HCT116 (cell line): ENCODE data around the gene PPHLN1. TPM values are rescaled to one million over a fixed set of nuclear protein-coding genes. Genes with fewer than 3 reads are reported as not detected.

Source experiments
- ATAC-seq: fragments of 200-7000 bp; cut with Tn5 transposase; 2 replicates; pipeline ENCODE4 v1.9.1; 2020; ENCODE audit warnings: mild to moderate bottlenecking, moderate library complexity
- BruUV-seq: library from RNA; stranded (reverse); fragments of 400-500 nt; replicated peaks from 2 replicates; lab custom pipeline; 2021; lab: Mats Ljungman, UMichigan
- CTCF ChIA-PET: fragments of 300-600 bp; sonication (Branson Sonifier 250); formaldehyde crosslinking; loops from one replicate; lab custom pipeline; 2021; ENCODE audit warnings: antibody characterized with exemption; lab: Charles Lee
- POLR2A ChIA-PET: fragments of 300-600, 350-600 bp; sonication (Branson Sonifier 250); formaldehyde crosslinking; loops from one replicate; lab custom pipeline; 2021; ENCODE audit warnings: antibody characterized with exemption; lab: Charles Lee
- RAD21 ChIA-PET, 2 experiments: fragments of 300-600 bp; sonication (Branson Sonifier 250); formaldehyde crosslinking; loops; one replicate each; lab custom pipeline; 2023; ENCODE audit warnings: low total read pairs in 2 of 2; ENCODE audit not compliant: uncharacterized antibody in 2 of 2, unreplicated experiment in 2 of 2, low non-redundant PET in 1 of 2; lab: Charles Lee
- DNase-seq: peaks from one replicate; pipeline ENCODE4 v3.0.0-alpha.2; 2010; ENCODE audit warnings: low read depth, low spot score
- H2AFZ ChIP-seq: fragments of 200-600 bp; shearing (Covaris generic), sonication (generic); 2 replicates; pipeline ENCODE4 v1.6.1; 2017; ENCODE audit warnings: low read depth, mixed run types, mixed read lengths, antibody characterized with exemption, low read length; ENCODE audit not compliant: poor library complexity, severe bottlenecking
- H3K27ac ChIP-seq: 2 replicates; pipeline ENCODE4 v1.5.1; 2012; ENCODE audit warnings: low read depth, low read length
- H3K27me3 ChIP-seq: fragments of 200-600 bp; sonication (generic); 2 replicates; pipeline ENCODE4 v1.6.1; 2016; ENCODE audit warnings: mixed run types, low read length, mixed read lengths; ENCODE audit not compliant: insufficient read depth
- H3K36me3 ChIP-seq, 2 experiments: fragments of 200-500 bp in 1 of 2; fragments of 200-600 bp in 1 of 2; sonication (Bioruptor generic) in 1 of 2; sonication (generic) in 1 of 2; 2 replicates each; pipeline versions ENCODE4 v1.5.1 to v1.6.1; 2014 to 2016; ENCODE audit warnings: low read length in 2 of 2, inconsistent platforms in 1 of 2, mixed read lengths in 1 of 2, mixed run types in 1 of 2; ENCODE audit not compliant: insufficient read depth in 2 of 2, control insufficient read depth in 1 of 2
- H3K4me1 ChIP-seq, 2 experiments: fragments of 200-600 bp in 1 of 2; sonication (generic) in 1 of 2; 2 replicates each; pipeline versions ENCODE4 v1.5.1 to v1.6.1; 2012 to 2017; ENCODE audit warnings: low read length in 2 of 2, inconsistent platforms in 1 of 2, mild to moderate bottlenecking in 1 of 2, mixed read lengths in 1 of 2, mixed run types in 1 of 2, moderate library complexity in 1 of 2; ENCODE audit not compliant: insufficient read depth in 2 of 2, control insufficient read depth in 1 of 2
- H3K4me2 ChIP-seq: fragments of 200-600 bp; sonication (generic); 2 replicates; pipeline ENCODE4 v1.6.1; 2017; ENCODE audit warnings: mixed run types, low read length, mixed read lengths
- H3K4me3 ChIP-seq, 2 experiments: fragments of 200-600 bp in 1 of 2; sonication (generic) in 1 of 2; replicated peaks in 1 of 2; 2 replicates each; pipeline ENCODE4 v1.5.1; 2011 to 2016; ENCODE audit warnings: low read length in 2 of 2, control low read depth in 1 of 2, low read depth in 1 of 2, mild to moderate bottlenecking in 1 of 2, mixed read lengths in 1 of 2, mixed run types in 1 of 2
- H3K79me2 ChIP-seq: fragments of 200-600 bp; sonication (generic); 2 replicates; pipeline ENCODE4 v1.6.1; 2017; ENCODE audit warnings: mild to moderate bottlenecking, mixed run types, low read length, moderate library complexity, mixed read lengths; ENCODE audit not compliant: insufficient read depth
- H3K9ac ChIP-seq: fragments of 200-600 bp; sonication (generic); 2 replicates; pipeline ENCODE4 v1.6.1; 2016; ENCODE audit warnings: low read length, mixed read lengths
- H3K9me2 ChIP-seq: fragments of 200-600 bp; sonication (generic), shearing (Covaris generic); 2 replicates; pipeline ENCODE4 v1.6.1; 2017; ENCODE audit warnings: mixed run types, mild to moderate bottlenecking, moderate library complexity; ENCODE audit not compliant: insufficient read depth
- H3K9me3 ChIP-seq, 2 experiments: fragments of 200-500 bp in 1 of 2; fragments of 200-600 bp in 1 of 2; sonication (Bioruptor generic) in 1 of 2; sonication (generic) in 1 of 2; 2 replicates each; pipeline ENCODE4 v1.6.1; 2014 to 2017; ENCODE audit warnings: low read length in 2 of 2, mixed read lengths in 2 of 2, inconsistent platforms in 1 of 2, low read depth in 1 of 2, mild to moderate bottlenecking in 1 of 2, mixed run types in 1 of 2, moderate library complexity in 1 of 2; ENCODE audit not compliant: control insufficient read depth in 1 of 2, insufficient read depth in 1 of 2
- H4K20me1 ChIP-seq: fragments of 200-600 bp; sonication (generic), shearing (Covaris generic); 2 replicates; pipeline ENCODE4 v1.6.1; 2017; ENCODE audit warnings: mixed run types, mild to moderate bottlenecking, moderate library complexity; ENCODE audit not compliant: insufficient read depth
- CBX3 ChIP-seq: IDR thresholded peaks from 2 replicates; pipeline ENCODE4 v1.6.1; 2012; ENCODE audit warnings: low read depth
- CEBPB ChIP-seq: IDR thresholded peaks from 2 replicates; pipeline ENCODE4 v1.6.1; 2012; ENCODE audit warnings: low read depth
- EZH2 ChIP-seq: fragments of 200-600 bp; sonication (generic); IDR thresholded peaks from 2 replicates; pipeline ENCODE4 v1.6.1; 2017; ENCODE audit warnings: antibody characterized with exemption, mixed run types
- FOSL1 ChIP-seq: IDR thresholded peaks from 2 replicates; pipeline ENCODE4 v1.6.1; 2012; ENCODE audit warnings: low read depth
- JUND ChIP-seq: IDR thresholded peaks from 2 replicates; pipeline ENCODE4 v1.6.1; 2012
- POLR2A ChIP-seq: IDR thresholded peaks from 2 replicates; pipeline ENCODE4 v1.7.0; 2011; ENCODE audit warnings: borderline replicate concordance; ENCODE audit not compliant: insufficient read depth, insufficient read length; ENCODE audit errors: extremely low read depth
- POLR2AphosphoS5 ChIP-seq: IDR thresholded peaks from 2 replicates; pipeline ENCODE4 v1.6.1; 2011; ENCODE audit warnings: mild to moderate bottlenecking, low read depth, low read length, moderate library complexity
- RAD21 ChIP-seq: IDR thresholded peaks from 2 replicates; pipeline ENCODE4 v1.6.1; 2012; ENCODE audit warnings: low read depth, mild to moderate bottlenecking
- SP1 ChIP-seq: IDR thresholded peaks from 2 replicates; pipeline ENCODE4 v1.6.1; 2012; ENCODE audit warnings: low read depth
- SRF ChIP-seq: IDR thresholded peaks from 2 replicates; pipeline ENCODE4 v1.6.1; 2012; ENCODE audit warnings: low read depth
- TCF7L2 ChIP-seq: IDR thresholded peaks from 2 replicates; pipeline ENCODE4 v1.7.0; 2011; ENCODE audit warnings: borderline replicate concordance, inconsistent platforms; ENCODE audit not compliant: insufficient read depth, insufficient read length; ENCODE audit errors: extremely low read depth
- YY1 ChIP-seq: IDR thresholded peaks from 2 replicates; pipeline ENCODE4 v1.6.1; 2011; ENCODE audit warnings: low read length, low read depth, moderate library complexity, mild to moderate bottlenecking; ENCODE audit not compliant: insufficient replicate concordance; ENCODE audit errors: extremely low read depth
- ZFX ChIP-seq: fragments of 450-650 bp; IDR thresholded peaks from 2 replicates; pipeline ENCODE4 v1.6.1; 2017
- intact Hi-C: fragments of 100-400 bp; cut with micrococcal nuclease; formaldehyde crosslinking; loops from 2 replicates; pipeline ENCODE4 v1.10.0; 2022
- total RNA-seq: library from RNA; stranded (reverse); gene quantifications from one replicate; pipeline ENCODE4 v1.2.1, GENCODE V29; 2021; ENCODE audit not compliant: unreplicated experiment
- TF ChIP-seq, protein P1 (sequence below): IDR thresholded peaks from 2 replicates; pipeline ENCODE4 v1.6.1; 2012
- TF ChIP-seq, protein P2 (sequence below), 3 experiments: fragments of 200-600 bp in 1 of 3; sonication (generic) in 1 of 3; IDR thresholded peaks in 2 of 3; conservative IDR thresholded peaks in 1 of 3; 2 replicates each; pipeline ENCODE4 v1.5.1; 2012 to 2017; ENCODE audit warnings: low read depth in 2 of 3, low read length in 2 of 3, antibody characterized with exemption in 1 of 3, borderline replicate concordance in 1 of 3, control low read depth in 1 of 3, mild to moderate bottlenecking in 1 of 3, mixed read lengths in 1 of 3, mixed run types in 1 of 3, moderate library complexity in 1 of 3; ENCODE audit not compliant: insufficient read depth in 1 of 3
- TF ChIP-seq, protein P3 (sequence below): IDR thresholded peaks from 2 replicates; pipeline ENCODE4 v1.6.1; 2011; ENCODE audit warnings: mild to moderate bottlenecking, low read length, moderate library complexity; ENCODE audit not compliant: insufficient replicate concordance; ENCODE audit errors: extremely low read depth
- TF ChIP-seq, protein P4 (sequence below): IDR thresholded peaks from 2 replicates; pipeline ENCODE4 v1.6.1; 2012

Gene PPHLN1
- total RNA-seq, 1 experiment from 2014 or later: 57.4 TPM

DNA sequence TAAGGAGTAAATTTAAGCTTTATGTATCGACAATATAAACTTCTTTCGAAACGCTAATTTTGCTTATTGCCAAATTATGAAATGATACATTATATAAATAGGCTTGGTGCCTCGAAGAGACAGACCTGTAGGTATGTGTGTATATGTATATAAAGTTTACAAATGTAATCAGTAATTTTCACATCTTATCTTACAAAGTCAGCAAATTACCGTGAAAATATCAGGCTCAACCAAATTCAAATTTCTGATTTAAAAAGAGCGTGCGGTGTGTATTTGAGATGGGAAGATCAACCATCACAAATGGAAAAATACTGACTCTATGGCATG, 678 bp upstream of the PPHLN1 start (continued):
- no peak for TF ChIP-seq YY1
- TF ChIP-seq POLR2A: no peak
- no peak for TF ChIP-seq EZH2

DNA sequence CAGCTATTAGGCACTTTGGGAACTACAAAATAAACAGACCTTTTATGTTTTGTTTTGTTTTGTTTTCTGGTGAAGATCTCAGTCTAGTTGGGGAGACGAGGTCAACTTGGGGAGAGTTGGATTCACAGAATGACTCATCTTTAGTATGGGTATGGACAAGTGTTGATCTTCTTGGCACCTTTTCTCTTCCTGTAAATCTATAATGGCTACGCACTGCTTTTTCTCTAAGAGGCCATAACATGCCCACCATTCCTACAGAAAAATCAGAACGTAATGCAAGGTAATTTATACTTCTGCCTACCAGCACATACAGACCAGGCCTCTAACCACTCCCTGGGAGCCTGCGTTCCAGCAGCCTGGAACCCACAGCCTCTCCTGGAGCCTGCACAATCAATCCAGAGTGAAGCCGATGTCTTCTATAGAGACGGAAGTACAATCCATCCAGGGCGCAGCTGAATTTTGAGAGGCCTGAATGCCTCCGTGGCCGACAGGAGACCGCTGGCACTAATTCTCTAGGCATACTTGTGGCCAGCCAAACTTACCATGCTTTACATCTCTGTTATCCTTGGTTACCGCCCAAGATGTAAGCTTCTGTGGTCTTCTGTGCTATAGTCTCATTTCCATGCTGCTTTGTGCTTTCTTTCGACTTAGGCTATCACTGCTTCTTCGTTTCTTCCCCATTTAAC, 717 bp downstream of the PPHLN1 start:
- Histone ChIP-seq H3K9me2 (no peaks in the 10 kb centered on the region), H3K4me2 (peak overlapping the region; percentile 80), H3K9ac (peak overlapping the region; percentile 75), H3K79me2 (peaks cover 74% of the 10 kb centered on the region), H2AFZ (no peak overlapping the region), H4K20me1 (no peaks in the 10 kb centered on the region; the same call in 1 of the 2 replicates), H3K27me3 (no peaks in the 10 kb centered on the region), H3K27ac (peak overlapping the region; percentile 53), H3K36me3 (peaks cover 2 to 6% of the 10 kb centered on the region in 2 experiments; a peak in 2 of 4 replicates), H3K4me1 (peaks cover 9 to 16% of the 10 kb centered on the region in 2 experiments; a peak in 3 of 4 replicates), H3K9me3 (no peaks in the 10 kb centered on the region), H3K4me3 (peak overlapping the region; percentile 69 to 92)
- intact Hi-C loops: loop anchor here (5.0 kb wide), 1 partner anchor 89 kb away; the partner anchor contains the start of gene YAF2
- ChIA-PET RAD21 (no interaction called here), POLR2A (no interaction called here), CTCF (no interaction called here)
- no peak for ATAC-seq
- BruUV-seq: no TSS peak
- DNase-seq: no peak
- TF ChIP-seq, protein P1, sequence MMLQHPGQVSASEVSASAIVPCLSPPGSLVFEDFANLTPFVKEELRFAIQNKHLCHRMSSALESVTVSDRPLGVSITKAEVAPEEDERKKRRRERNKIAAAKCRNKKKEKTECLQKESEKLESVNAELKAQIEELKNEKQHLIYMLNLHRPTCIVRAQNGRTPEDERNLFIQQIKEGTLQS: no peak
- TF ChIP-seq POLR2A: no peak
- no peak for TF ChIP-seq EZH2
- no peak for TF ChIP-seq SP1
- no peak for TF ChIP-seq JUND
- TF ChIP-seq CEBPB: no peak
- TF ChIP-seq, protein P2, sequence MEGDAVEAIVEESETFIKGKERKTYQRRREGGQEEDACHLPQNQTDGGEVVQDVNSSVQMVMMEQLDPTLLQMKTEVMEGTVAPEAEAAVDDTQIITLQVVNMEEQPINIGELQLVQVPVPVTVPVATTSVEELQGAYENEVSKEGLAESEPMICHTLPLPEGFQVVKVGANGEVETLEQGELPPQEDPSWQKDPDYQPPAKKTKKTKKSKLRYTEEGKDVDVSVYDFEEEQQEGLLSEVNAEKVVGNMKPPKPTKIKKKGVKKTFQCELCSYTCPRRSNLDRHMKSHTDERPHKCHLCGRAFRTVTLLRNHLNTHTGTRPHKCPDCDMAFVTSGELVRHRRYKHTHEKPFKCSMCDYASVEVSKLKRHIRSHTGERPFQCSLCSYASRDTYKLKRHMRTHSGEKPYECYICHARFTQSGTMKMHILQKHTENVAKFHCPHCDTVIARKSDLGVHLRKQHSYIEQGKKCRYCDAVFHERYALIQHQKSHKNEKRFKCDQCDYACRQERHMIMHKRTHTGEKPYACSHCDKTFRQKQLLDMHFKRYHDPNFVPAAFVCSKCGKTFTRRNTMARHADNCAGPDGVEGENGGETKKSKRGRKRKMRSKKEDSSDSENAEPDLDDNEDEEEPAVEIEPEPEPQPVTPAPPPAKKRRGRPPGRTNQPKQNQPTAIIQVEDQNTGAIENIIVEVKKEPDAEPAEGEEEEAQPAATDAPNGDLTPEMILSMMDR (IDR thresholded peaks at IDR 0.05 in 2 of 3, conservative IDR thresholded peaks at IDR 0.05 in 1 of 3; ENCODE audit: borderline replicate concordance in 1 of 3, insufficient read depth in 1 of 3, low read depth in 2 of 3, low read length in 2 of 3): no peak
- no peak for TF ChIP-seq POLR2AphosphoS5
- TF ChIP-seq RAD21: no peak
- TF ChIP-seq, protein P3, sequence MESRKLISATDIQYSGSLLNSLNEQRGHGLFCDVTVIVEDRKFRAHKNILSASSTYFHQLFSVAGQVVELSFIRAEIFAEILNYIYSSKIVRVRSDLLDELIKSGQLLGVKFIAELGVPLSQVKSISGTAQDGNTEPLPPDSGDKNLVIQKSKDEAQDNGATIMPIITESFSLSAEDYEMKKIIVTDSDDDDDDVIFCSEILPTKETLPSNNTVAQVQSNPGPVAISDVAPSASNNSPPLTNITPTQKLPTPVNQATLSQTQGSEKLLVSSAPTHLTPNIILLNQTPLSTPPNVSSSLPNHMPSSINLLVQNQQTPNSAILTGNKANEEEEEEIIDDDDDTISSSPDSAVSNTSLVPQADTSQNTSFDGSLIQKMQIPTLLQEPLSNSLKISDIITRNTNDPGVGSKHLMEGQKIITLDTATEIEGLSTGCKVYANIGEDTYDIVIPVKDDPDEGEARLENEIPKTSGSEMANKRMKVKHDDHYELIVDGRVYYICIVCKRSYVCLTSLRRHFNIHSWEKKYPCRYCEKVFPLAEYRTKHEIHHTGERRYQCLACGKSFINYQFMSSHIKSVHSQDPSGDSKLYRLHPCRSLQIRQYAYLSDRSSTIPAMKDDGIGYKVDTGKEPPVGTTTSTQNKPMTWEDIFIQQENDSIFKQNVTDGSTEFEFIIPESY: no peak
- TF ChIP-seq ZFX: no peak
- TF ChIP-seq SRF: no peak
- TF ChIP-seq, protein P4, sequence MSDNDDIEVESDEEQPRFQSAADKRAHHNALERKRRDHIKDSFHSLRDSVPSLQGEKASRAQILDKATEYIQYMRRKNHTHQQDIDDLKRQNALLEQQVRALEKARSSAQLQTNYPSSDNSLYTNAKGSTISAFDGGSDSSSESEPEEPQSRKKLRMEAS: no peak
- no peak for TF ChIP-seq CBX3
- TF ChIP-seq FOSL1: no peak
- TF ChIP-seq TCF7L2: no peak
